ENCODE measurements around the gene LDHAL6B.

DNA sequence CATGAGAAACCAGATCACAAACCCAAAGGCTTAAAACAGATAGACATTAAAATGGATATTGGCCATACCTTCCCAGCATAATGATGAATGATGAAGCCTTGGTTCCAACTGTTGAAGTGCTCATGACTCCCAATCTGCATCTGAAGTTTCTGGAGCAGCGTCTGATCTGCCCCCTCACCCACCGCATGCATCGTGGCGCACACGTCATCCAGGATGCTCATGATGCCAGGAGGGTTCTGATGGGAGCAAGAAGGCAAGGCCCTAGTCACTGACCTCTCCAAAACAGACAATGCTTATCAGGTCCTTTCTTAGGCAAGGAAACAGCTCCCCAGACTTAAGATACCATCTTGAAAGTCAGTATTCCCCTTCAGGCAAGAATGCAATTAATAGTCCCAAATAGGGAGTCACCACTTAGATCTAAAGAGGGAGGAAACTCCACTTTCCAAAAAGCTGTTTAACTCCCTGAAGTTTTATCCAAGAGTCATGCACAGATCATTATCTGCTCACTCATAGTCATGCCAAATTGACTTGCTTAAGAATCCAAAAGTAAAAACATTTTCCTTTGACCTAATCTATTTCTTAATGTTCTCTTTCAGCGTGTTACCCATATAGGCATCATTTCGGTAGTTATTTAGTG lies 2.1 kb downstream of the LDHAL6B start:
- TF ChIP-seq POLR2A (IDR thresholded peaks at IDR 0.05) (no peak), CTCF (IDR thresholded peaks at IDR 0.05) (no peak), POLR2AphosphoS5 (IDR thresholded peaks at IDR 0.05) (no peak)
